Measurements from ENCODE around the gene SPATA13.

GRCh38 chr13:24145240-24145639 lies 15.3 kb upstream of the SPATA13 start:
- TF ChIP-seq EP300 (IDR thresholded peaks at IDR 0.05) (no peak), POLR2A (IDR thresholded peaks at IDR 0.05) (no peak)

Measured in stomach (tissue), 4 donors.